Transverse colon (tissue), 4 donors: ENCODE measurements around the gene LSM7. TPM values are rescaled to one million over a fixed set of nuclear protein-coding genes. Genes with fewer than 3 reads are reported as not detected.

ENCODE experiments used
- DNase-seq: peaks from one replicate; pipeline ENCODE4 v3.0.0-alpha.2; 2019
- H3K27ac ChIP-seq, 4 donors: fragments of 200-600 bp; sonication (generic); 2 replicates each; pipeline ENCODE4 v1.5.1; 2016 to 2018; ENCODE audit warnings: inconsistent platforms in 4 of 4
- H3K27me3 ChIP-seq: fragments of 200-600 bp; sonication (generic); 2 replicates; pipeline ENCODE4 v1.5.1; 2017; ENCODE audit warnings: inconsistent platforms
- H3K36me3 ChIP-seq, 4 donors: fragments of 200-600 bp; sonication (generic); 2 replicates each; pipeline ENCODE4 v1.5.1; 2017 to 2019; ENCODE audit warnings: inconsistent platforms in 4 of 4
- H3K4me1 ChIP-seq, 4 donors: fragments of 200-600 bp; sonication (generic); 2 replicates each; pipeline ENCODE4 v1.5.1; 2017 to 2020; ENCODE audit warnings: inconsistent platforms in 4 of 4
- H3K4me3 ChIP-seq, 4 donors: fragments of 200-600 bp; sonication (generic); 1 replicate in 1 of 4; 2 replicates in 3 of 4; pipeline versions ENCODE4 v1.5.1 to v1.6.1; 2017 to 2019; ENCODE audit warnings: inconsistent platforms in 4 of 4
- H3K9me3 ChIP-seq, 2 donors: fragments of 200-600 bp; sonication (generic); 2 replicates each; pipeline ENCODE4 v1.5.1; 2017 to 2019; ENCODE audit warnings: inconsistent platforms in 2 of 2
- CTCF ChIP-seq, 5 experiments: fragments of 200-600 bp in 3 of 5; fragments of 450-650 bp in 2 of 5; sonication (generic) in 3 of 5; IDR thresholded peaks; 1 replicate in 2 of 5; 2 replicates in 3 of 5; pipeline ENCODE4 v1.5.1; 2016 to 2017; ENCODE audit warnings: antibody characterized with exemption in 5 of 5, inconsistent platforms in 3 of 5, mild to moderate bottlenecking in 2 of 5, moderate library complexity in 1 of 5
- EP300 ChIP-seq: sonication (generic); formaldehyde crosslinking; IDR thresholded peaks from one replicate; pipeline ENCODE4 v1.6.1; 2017; ENCODE audit warnings: antibody characterized with exemption, low read depth
- POLR2A ChIP-seq: fragments of 450-650 bp; IDR thresholded peaks from one replicate; pipeline ENCODE4 v1.6.1; 2016; ENCODE audit warnings: antibody characterized with exemption, mild to moderate bottlenecking, moderate library complexity
- POLR2AphosphoS5 ChIP-seq, 3 donors: sonication (generic); formaldehyde crosslinking; IDR thresholded peaks; one replicate each; pipeline ENCODE4 v1.6.1; 2016; ENCODE audit warnings: antibody characterized with exemption in 3 of 3
- WGBS, 2 donors: methylation state at CpG; one replicate each; pipeline ENCODE4 v1.1.5; 2018; ENCODE audit warnings: low coverage in 1 of 2; 5-methylcytosine and 5-hydroxymethylcytosine counted together
- in situ Hi-C, 4 donors: fragments of 200-750 bp; cut with MboI; loops; one replicate each; pipeline versions ENCODE4 v1.15.0 to v1.15.1; 2017; ENCODE audit warnings: low sequenced_read_pairs in 3 of 4, low pct_ligation_motif_present in 1 of 4, low pct_unique_long_range_greater_than_20kb in 1 of 4
- intact Hi-C: fragments of 100-400 bp; cut with DNase I; formaldehyde crosslinking; loops from one replicate; pipeline ENCODE4 v1.15.1; 2023; ENCODE audit warnings: low total_unique reads
- total RNA-seq, 4 donors: library from RNA; depleted of rRNA; stranded (reverse); fragments of >200 nt; gene quantifications; one replicate each; pipeline ENCODE4 v1.1.0, GENCODE V29; 2016

LSM7 gene
- total RNA-seq, 4 donors from 2014 or later: 62.9 to 151 (median 132) TPM

GRCh38 chr19:2291185-2291751, 37.1 kb downstream of the LSM7 start:
- no peaks in the 10 kb centered on the region for H3K36me3 ChIP-seq
- peaks cover 8 to 38% (median 28%) of the 10 kb centered on the region in 4 donors for H3K4me1 ChIP-seq
- WGBS, 2 donors: 9% methylated on average over 50 of the region's 67 CpGs; no CpG with 5 or more reads in 1 of the 2 donors
- no peak for DNase-seq
- peak overlapping the region in 2 of 4 donors; percentile 38 to 46 for H3K4me3 ChIP-seq
- in situ Hi-C loops (loop anchor here in 2 of 4 donors (25.0 kb wide), 1 partner anchor 96 kb away; no protein-coding TSS in a partner anchor), intact Hi-C loops (no loop called here)
- no peak overlapping the region for H3K27ac ChIP-seq
- no peaks in the 10 kb centered on the region for H3K9me3 ChIP-seq
- H3K27me3 ChIP-seq: peaks cover 93% of the 10 kb centered on the region
- TF ChIP-seq POLR2AphosphoS5 (IDR thresholded peaks at IDR 0.05) (no peak), POLR2A (no peak), CTCF (IDR thresholded peaks at IDR 0.05) (no peak), EP300 (no peak)

- peak overlapping the region in 3 of 4 donors; percentile 11 to 46 (median 38) for H3K4me3 ChIP-seq
These were observed 37.8 kb downstream of the LSM7 start for GRCh38 chr19:2290441-2291184.

GRCh38 chr19:2289714-2290435, 38.5 kb downstream of the LSM7 start:
- Histone ChIP-seq H3K27ac (peak overlapping the region; percentile 18 to 65 (median 55)), H3K36me3 (no peaks in the 10 kb centered on the region), H3K9me3 (no peaks in the 10 kb centered on the region), H3K4me3 (peak overlapping the region in 3 of 4 donors; percentile 11 to 46 (median 38)), H3K27me3 (peaks cover 79% of the 10 kb centered on the region), H3K4me1 (peaks cover 8 to 37% (median 25%) of the 10 kb centered on the region in 4 donors)
- intact Hi-C loops: loop anchor here (10.0 kb wide), 1 partner anchor 1895 kb away; the partner anchor contains the start of genes ANKRD24 and SIRT6
- in situ Hi-C loops: loop anchor here in 2 of 4 donors (25.0 kb wide), 1 partner anchor 97 kb away; no protein-coding TSS in a partner anchor
- no peak for TF ChIP-seq EP300
- no peak for TF ChIP-seq CTCF (IDR thresholded peaks at IDR 0.05)
- TF ChIP-seq POLR2AphosphoS5 (IDR thresholded peaks at IDR 0.05): no peak
- TF ChIP-seq POLR2A: no peak
- WGBS, 2 donors: 8% methylated on average over 46 of the region's 74 CpGs; no CpG with 5 or more reads in 1 of the 2 donors
- DNase-seq: peak; percentile 53

More at GRCh38 chr19:2290441-2291184, 37.8 kb downstream of the LSM7 start:
- WGBS, 2 donors: 7% methylated on average over 80 of the region's 82 CpGs; no CpG with 5 or more reads in 1 of the 2 donors
- H3K9me3 ChIP-seq: no peaks in the 10 kb centered on the region
- in situ Hi-C loops: loop anchor here in 2 of 4 donors (25.0 kb wide), 1 partner anchor 97 kb away; no protein-coding TSS in a partner anchor
- H3K27ac ChIP-seq: peak overlapping the region; percentile 18 to 65 (median 55)
- H3K4me1 ChIP-seq: peaks cover 8 to 38% (median 28%) of the 10 kb centered on the region in 4 donors
- peak; percentile 37 for DNase-seq
- TF ChIP-seq POLR2AphosphoS5 (IDR thresholded peaks at IDR 0.05) (no peak), POLR2A (no peak), EP300 (no peak), CTCF (IDR thresholded peaks at IDR 0.05) (no peak)
- intact Hi-C loops: no loop called here
- peaks cover 86% of the 10 kb centered on the region for H3K27me3 ChIP-seq
- H3K36me3 ChIP-seq: no peaks in the 10 kb centered on the region
